Fibroblast of lung (primary cell): ENCODE data around the gene S100A10. TPM values are rescaled to one million over a fixed set of nuclear protein-coding genes. Genes with fewer than 3 reads are reported as not detected.

ENCODE experiments used
- DNase-seq, 2 donors: peaks; one replicate each; pipeline versions ENCODE4 v3.0.0 to v3.0.0-alpha.2; 2010; ENCODE audit warnings: low read depth in 2 of 2
- H2AFZ ChIP-seq: 2 replicates; pipeline ENCODE4 v1.5.1; 2012; ENCODE audit warnings: low read length, control low read depth, inconsistent platforms
- H3K27ac ChIP-seq: 2 replicates; pipeline ENCODE4 v1.5.1; 2011; ENCODE audit warnings: low read length, control low read depth; ENCODE audit not compliant: insufficient read depth
- H3K27me3 ChIP-seq: 2 replicates; pipeline ENCODE4 v1.5.1; 2011; ENCODE audit warnings: mild to moderate bottlenecking, low read length; ENCODE audit not compliant: control insufficient read depth, insufficient read depth
- H3K36me3 ChIP-seq: 2 replicates; pipeline ENCODE4 v1.5.1; 2011; ENCODE audit warnings: low read length; ENCODE audit not compliant: control insufficient read depth, insufficient read depth
- H3K4me1 ChIP-seq: 2 replicates; pipeline ENCODE4 v1.5.1; 2011; ENCODE audit warnings: low read length; ENCODE audit not compliant: control insufficient read depth, insufficient read depth; ENCODE audit errors: extremely low read depth
- H3K4me2 ChIP-seq: 2 replicates; pipeline ENCODE4 v1.5.1; 2011; ENCODE audit warnings: low read length, control low read depth; ENCODE audit not compliant: insufficient read depth; ENCODE audit errors: extremely low read depth
- H3K4me3 ChIP-seq, 4 experiments: fragments of 200-600 bp in 1 of 4; sonication (generic) in 1 of 4; replicated peaks in 1 of 4; 2 replicates each; pipeline ENCODE4 v1.5.1; 2011 to 2016; ENCODE audit warnings: low read length in 4 of 4, low read depth in 3 of 4, mild to moderate bottlenecking in 3 of 4, control low read depth in 2 of 4, inconsistent platforms in 1 of 4, mixed read lengths in 1 of 4; ENCODE audit not compliant: insufficient read depth in 1 of 4; ENCODE audit errors: control extremely low read depth in 1 of 4
- H3K79me2 ChIP-seq: 2 replicates; pipeline ENCODE4 v1.5.1; 2012; ENCODE audit warnings: mild to moderate bottlenecking, low read length, inconsistent platforms; ENCODE audit not compliant: control insufficient read depth, insufficient read depth
- H3K9ac ChIP-seq: 2 replicates; pipeline ENCODE4 v1.5.1; 2011; ENCODE audit warnings: mild to moderate bottlenecking, low read length, control low read depth; ENCODE audit not compliant: insufficient read depth
- H3K9me3 ChIP-seq: 2 replicates; pipeline ENCODE4 v1.5.1; 2012; ENCODE audit warnings: low read depth, low read length; ENCODE audit not compliant: control insufficient read depth, insufficient read depth
- H4K20me1 ChIP-seq: 2 replicates; pipeline ENCODE4 v1.5.1; 2011; ENCODE audit warnings: low read length; ENCODE audit not compliant: control insufficient read depth, insufficient read depth; ENCODE audit errors: extremely low read depth
- CTCF ChIP-seq, 2 donors: IDR thresholded peaks in 1 of 2; conservative IDR thresholded peaks in 1 of 2; 1 replicate in 1 of 2; 2 replicates in 1 of 2; pipeline ENCODE4 v1.5.1; 2011 to 2012; ENCODE audit warnings: low read length in 2 of 2, control low read depth in 1 of 2, inconsistent platforms in 1 of 2, low read depth in 1 of 2, mild to moderate bottlenecking in 1 of 2
- EZH2 ChIP-seq: IDR thresholded peaks from 2 replicates; pipeline ENCODE4 v1.5.1; 2012; ENCODE audit warnings: low read length, control low read depth, mild to moderate bottlenecking; ENCODE audit errors: missing control alignments
- polyA plus RNA-seq, 2 donors: library from polyadenylated mRNA; depleted of rRNA in 1 of 2; stranded (reverse) in 1 of 2; unstranded in 1 of 2; fragments of >200 nt; gene quantifications; 2 replicates each; pipeline ENCODE4 v1.2.1, GENCODE V29; 2011 to 2012; ENCODE audit warnings: missing spikeins in 1 of 2
- total RNA-seq: library from RNA; depleted of rRNA; stranded (reverse); fragments of >200 nt; gene quantifications from 2 replicates; pipeline ENCODE4 v1.2.1, GENCODE V29; 2014

Gene S100A10
- total and polyA plus RNA-seq, 2 donors (not counting 1 experiment from before 2014, with no cell fraction given), result 141 to 750 TPM

GRCh38 chr1:151949371-151950193 is 44.1 kb downstream of the S100A10 start:
- DNase-seq, result no peak
- Histone ChIP-seq H3K4me2 (no peak overlapping the region), H3K4me3 (no peak overlapping the region)

GRCh38 chr1:151948506-151948905 is 45.2 kb downstream of the S100A10 start:
- Histone ChIP-seq H3K4me3 (no peak overlapping the region), H3K9me3 (no peaks in the 10 kb centered on the region), H2AFZ (no peak overlapping the region), H3K4me1 (peaks cover 22% of the 10 kb centered on the region), H4K20me1 (no peaks in the 10 kb centered on the region), H3K27ac (no peak overlapping the region), H3K4me2 (no peak overlapping the region), H3K79me2 (no peaks in the 10 kb centered on the region), H3K36me3 (no peaks in the 10 kb centered on the region), H3K27me3 (no peaks in the 10 kb centered on the region), H3K9ac (no peak overlapping the region)
- TF ChIP-seq EZH2, result no peak
- DNase-seq, result no peak

More at GRCh38 chr1:151949371-151950193, 44.1 kb downstream of the S100A10 start:
- Histone ChIP-seq H4K20me1 (no peaks in the 10 kb centered on the region), H3K4me1 (peaks cover 20% of the 10 kb centered on the region), H3K36me3 (no peaks in the 10 kb centered on the region), H3K27me3 (no peaks in the 10 kb centered on the region), H3K9me3 (no peaks in the 10 kb centered on the region), H3K79me2 (no peaks in the 10 kb centered on the region), H3K27ac (no peak overlapping the region), H3K9ac (no peak overlapping the region), H2AFZ (no peak overlapping the region)
- TF ChIP-seq CTCF (conservative IDR thresholded peaks at IDR 0.05 in 1 of 2, IDR thresholded peaks at IDR 0.05 in 1 of 2; ENCODE audit: low read depth in 1 of 2, low read length in 2 of 2) (no peak), EZH2 (no peak)

GRCh38 chr1:151947140-151947539 is 46.5 kb downstream of the S100A10 start:
- Histone ChIP-seq H2AFZ (no peak overlapping the region), H3K79me2 (no peaks in the 10 kb centered on the region), H3K9ac (no peak overlapping the region), H3K4me1 (peaks cover 22% of the 10 kb centered on the region), H3K4me3 (no peak overlapping the region), H3K27ac (peak overlapping the region; percentile 87), H4K20me1 (no peaks in the 10 kb centered on the region), H3K4me2 (no peak overlapping the region), H3K9me3 (no peaks in the 10 kb centered on the region), H3K27me3 (no peaks in the 10 kb centered on the region), H3K36me3 (no peaks in the 10 kb centered on the region)
- no peak for TF ChIP-seq EZH2
- TF ChIP-seq CTCF (conservative IDR thresholded peaks at IDR 0.05 in 1 of 2, IDR thresholded peaks at IDR 0.05 in 1 of 2; ENCODE audit: low read depth in 1 of 2, low read length in 2 of 2), result no peak
- DNase-seq, result no peak
